ENCODE data around the gene SLC48A1. TPM values are rescaled to one million over a fixed set of nuclear protein-coding genes. Genes with fewer than 3 reads are reported as not detected.

Gene SLC48A1
- total and polyA plus RNA-seq, 4 donors: 6.1 to 15.4 (median 9.3) TPM

GRCh38 chr12:47808050-47808449, 35.0 kb downstream of the SLC48A1 start:
- H3K4me3 ChIP-seq (ENCODE audit: low read depth in 1 of 3, low read length in 3 of 3): no peak overlapping the region
- no peak overlapping the region for H3K9ac ChIP-seq (ENCODE audit: low read depth in 1 of 2, low read length in 2 of 2)
- H3K4me1 ChIP-seq (ENCODE audit: control insufficient read depth in 4 of 4, insufficient read depth in 4 of 4, low read length in 3 of 4): peaks cover 2 to 24% (median 7%) of the 10 kb centered on the region in 4 donors
- no peaks in the 10 kb centered on the region for H3K36me3 ChIP-seq (ENCODE audit: control insufficient read depth in 4 of 4, insufficient read depth in 3 of 4, low read depth in 1 of 4, low read length in 3 of 4)
- TF ChIP-seq YY1 (IDR thresholded peaks at IDR 0.05) (no peak), CTCF (IDR thresholded peaks at IDR 0.05; ENCODE audit: low read depth, low read length, missing input control) (no peak), HNF4G (IDR thresholded peaks at IDR 0.05) (no peak), JUND (IDR thresholded peaks at IDR 0.05) (no peak), ATF3 (IDR thresholded peaks at IDR 0.05) (no peak), FOXA2 (IDR thresholded peaks at IDR 0.05) (no peak), HNF4A (conservative IDR thresholded peaks at IDR 0.05) (no peak), REST (IDR thresholded peaks at IDR 0.05) (no peak), EGR1 (IDR thresholded peaks at IDR 0.05; ENCODE audit: low read depth in 2 of 2) (no peak), NR2F2 (IDR thresholded peaks at IDR 0.05) (no peak), FOXA1 (IDR thresholded peaks at IDR 0.05) (no peak), RAD21 (IDR thresholded peaks at IDR 0.05) (no peak), ZBTB33 (IDR thresholded peaks at IDR 0.05) (no peak), RXRA (IDR thresholded peaks at IDR 0.05) (no peak), GABPA (IDR thresholded peaks at IDR 0.05 in 1 of 2, conservative IDR thresholded peaks at IDR 0.05 in 1 of 2) (no peak), MAX (IDR thresholded peaks at IDR 0.05) (no peak), SP1 (IDR thresholded peaks at IDR 0.05) (no peak), TAF1 (conservative IDR thresholded peaks at IDR 0.05) (no peak)
- DNase-seq (ENCODE audit: low spot score): no peak
- 56% methylated on average over 9 of the region's 9 CpGs for WGBS
- H3K9me3 ChIP-seq (ENCODE audit: control insufficient read depth in 4 of 4, low read length in 3 of 4): no peaks in the 10 kb centered on the region
- peak overlapping the region; percentile 26 to 57 for H3K27ac ChIP-seq (ENCODE audit: low read depth in 1 of 2, low read length in 2 of 2)
- no peaks in the 10 kb centered on the region for H3K27me3 ChIP-seq (ENCODE audit: control insufficient read depth in 4 of 4, insufficient read depth in 4 of 4, low read length in 3 of 4)

Data from liver (tissue), 9 donors.